Endodermal cell (in vitro differentiated cells): Measurements from ENCODE around the gene NKAIN1. TPM values are rescaled to one million over a fixed set of nuclear protein-coding genes. Genes with fewer than 3 reads are reported as not detected.

Experiments used
- DNase-seq: peaks from one replicate; pipeline ENCODE4 v3.0.0-alpha.2; 2017
- H3K27ac ChIP-seq: 2 replicates; pipeline ENCODE4 v1.5.1; 2013; ENCODE audit warnings: mild to moderate bottlenecking, low read depth, low read length, moderate library complexity
- H3K27me3 ChIP-seq: 2 replicates; pipeline ENCODE4 v1.6.1; 2013; ENCODE audit warnings: mild to moderate bottlenecking, low read length, moderate library complexity; ENCODE audit not compliant: insufficient read depth, control insufficient read depth, poor library complexity, severe bottlenecking
- H3K36me3 ChIP-seq: 2 replicates; pipeline ENCODE4 v1.7.0; 2013; ENCODE audit warnings: mild to moderate bottlenecking, low read length, moderate library complexity; ENCODE audit not compliant: control insufficient read depth, insufficient read depth
- H3K4me1 ChIP-seq: one replicate; pipeline ENCODE4 v1.7.0; 2013; ENCODE audit warnings: low read length; ENCODE audit not compliant: control insufficient read depth, insufficient read depth
- H3K4me3 ChIP-seq: 2 replicates; pipeline ENCODE4 v1.5.1; 2013; ENCODE audit warnings: mild to moderate bottlenecking, low read length, moderate library complexity
- H3K9ac ChIP-seq: 2 replicates; pipeline ENCODE4 v1.6.1; 2013; ENCODE audit warnings: mild to moderate bottlenecking, low read length, moderate library complexity; ENCODE audit not compliant: poor library complexity, severe bottlenecking; ENCODE audit errors: extremely low read depth
- H3K9me3 ChIP-seq: 2 replicates; pipeline ENCODE4 v1.6.1; 2013; ENCODE audit warnings: mild to moderate bottlenecking, low read length, moderate library complexity; ENCODE audit not compliant: control insufficient read depth
- H3K27ac Mint-ChIP-seq: 2 replicates; pipeline ENCODE4 v1.8.0; 2020; ENCODE audit warnings: mixed read lengths
- H3K27me3 Mint-ChIP-seq: 2 replicates; pipeline ENCODE4 v1.8.0; 2021; ENCODE audit warnings: mild to moderate bottlenecking, mixed read lengths; ENCODE audit not compliant: insufficient read depth
- H3K36me3 Mint-ChIP-seq: 2 replicates; pipeline ENCODE4 v1.8.0; 2020; ENCODE audit warnings: low read depth, mixed read lengths
- H3K4me1 Mint-ChIP-seq: 2 replicates; pipeline ENCODE4 v1.8.0; 2020; ENCODE audit warnings: mixed read lengths
- H3K4me3 Mint-ChIP-seq: 2 replicates; pipeline ENCODE4 v1.8.0; 2020; ENCODE audit warnings: mild to moderate bottlenecking, moderate library complexity, mixed read lengths
- H3K9me3 Mint-ChIP-seq: 2 replicates; pipeline ENCODE4 v1.8.0; 2020; ENCODE audit warnings: mild to moderate bottlenecking, mixed read lengths
- CTCF ChIP-seq: fragments of 200-600 bp; sonication (generic); conservative IDR thresholded peaks from 2 replicates; pipeline ENCODE4 v1.5.0; 2021; ENCODE audit warnings: antibody characterized with exemption, mild to moderate bottlenecking
- WGBS, 2 experiments: methylation state at CpG; one replicate each; pipeline versions ENCODE4 v1.1.5 to v1.1.7; 2013; ENCODE audit warnings: missing lambda C conversion rate in 2 of 2, mixed read lengths in 1 of 2; ENCODE audit not compliant: insufficient coverage in 1 of 2, insufficient read length in 1 of 2; 5-methylcytosine and 5-hydroxymethylcytosine counted together
- total RNA-seq, 2 donors: library from RNA; stranded (reverse); fragmentation: NEBNext Ultra II Directional in 1 of 2; extraction: Animal tissue kit (Norgen Biotek cat#: 25700) in 1 of 2; gene quantifications; 2 replicates in 1 of 2; 3 replicates in 1 of 2; pipeline ENCODE4 v1.2.1, GENCODE V29; 2021

NKAIN1 gene
- total RNA-seq, 2 donors from 2014 or later: 7.0 to 13.2 TPM

- H3K36me3 ChIP-seq: no peaks in the 10 kb centered on the region
- H3K27me3 ChIP-seq: no peaks in the 10 kb centered on the region
- Mint-ChIP-seq H3K27ac (no peak overlapping the region), H3K4me3 (no peak overlapping the region), H3K9me3 (no peaks in the 10 kb centered on the region), H3K27me3 (no peaks in the 10 kb centered on the region), H3K4me1 (peaks cover 2% of the 10 kb centered on the region), H3K36me3 (no peaks in the 10 kb centered on the region)
- no peak overlapping the region for H3K9ac ChIP-seq
- no peak for TF ChIP-seq CTCF
- H3K4me3 ChIP-seq: no peak overlapping the region
- H3K9me3 ChIP-seq: no peaks in the 10 kb centered on the region
- H3K27ac ChIP-seq: peak overlapping the region; percentile 64
- WGBS, 2 experiments: 86 to 88% methylated on average over 3 to 5 of the region's 5 CpGs
- no peaks in the 10 kb centered on the region for H3K4me1 ChIP-seq
- no peak for DNase-seq
These were observed 46.0 kb downstream of the NKAIN1 start for GRCh38 chr1:31193729-31194128.

DNA sequence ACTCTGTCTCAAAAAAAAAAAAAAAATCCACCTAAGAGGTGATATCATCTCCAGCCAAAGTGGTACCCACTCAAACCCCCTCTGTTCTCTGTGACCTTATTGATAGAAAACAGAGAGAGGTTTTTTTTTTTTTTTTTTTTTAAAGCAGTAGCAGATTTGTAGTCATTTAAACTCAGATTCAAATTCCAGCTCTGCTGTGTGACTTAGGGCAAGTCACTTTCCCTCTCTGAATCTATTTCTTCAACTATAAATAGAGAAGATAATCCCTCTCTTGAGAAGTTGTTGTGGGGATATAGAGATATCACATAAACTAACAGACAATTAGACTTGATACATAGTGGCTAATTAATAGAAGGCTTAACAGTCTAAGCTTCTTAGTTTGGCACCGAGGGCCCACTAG, 48.4 kb downstream of the NKAIN1 start:
- H3K27me3 Mint-ChIP-seq: no peaks in the 10 kb centered on the region
- H3K4me3 Mint-ChIP-seq: no peak overlapping the region
- Histone ChIP-seq H3K9ac (no peak overlapping the region), H3K36me3 (no peaks in the 10 kb centered on the region), H3K9me3 (no peaks in the 10 kb centered on the region), H3K27me3 (no peaks in the 10 kb centered on the region), H3K4me3 (no peak overlapping the region), H3K27ac (no peak overlapping the region), H3K4me1 (peaks cover 5% of the 10 kb centered on the region)
- no peak for TF ChIP-seq CTCF
- H3K9me3 Mint-ChIP-seq: no peaks in the 10 kb centered on the region
- DNase-seq: no peak
- 92% methylated on average over 1 of the region's 1 CpG; no CpG with 5 or more reads in 1 of the 2 experiments for WGBS, 2 experiments
- H3K27ac Mint-ChIP-seq: no peak overlapping the region
- H3K36me3 Mint-ChIP-seq: no peaks in the 10 kb centered on the region
- peaks cover 5% of the 10 kb centered on the region for H3K4me1 Mint-ChIP-seq

GRCh38 chr1:31189696-31190674, 49.7 kb downstream of the NKAIN1 start:
- H3K27ac ChIP-seq: no peak overlapping the region
- no peak for TF ChIP-seq CTCF
- Mint-ChIP-seq H3K36me3 (no peaks in the 10 kb centered on the region), H3K4me1 (peaks cover 5% of the 10 kb centered on the region), H3K27me3 (no peaks in the 10 kb centered on the region), H3K27ac (no peak overlapping the region), H3K9me3 (no peaks in the 10 kb centered on the region), H3K4me3 (no peak overlapping the region)
- no peak for DNase-seq
- H3K27me3 ChIP-seq: no peaks in the 10 kb centered on the region
- no peaks in the 10 kb centered on the region for H3K9me3 ChIP-seq
- no peak overlapping the region for H3K9ac ChIP-seq
- WGBS, 2 experiments: 90 to 92% methylated on average over 3 to 4 of the region's 4 CpGs
- H3K4me1 ChIP-seq: peaks cover 5% of the 10 kb centered on the region
- H3K4me3 ChIP-seq: no peak overlapping the region
- H3K36me3 ChIP-seq: no peaks in the 10 kb centered on the region
